Measurements from ENCODE around the gene PHF10. TPM values are rescaled to one million over a fixed set of nuclear protein-coding genes. Genes with fewer than 3 reads are reported as not detected.

PHF10 gene
- total and polyA plus RNA-seq, 2 donors (not counting 3 experiments of a cell fraction or from before 2014, with no cell fraction given), result 19.1 to 62.4 TPM

DNA sequence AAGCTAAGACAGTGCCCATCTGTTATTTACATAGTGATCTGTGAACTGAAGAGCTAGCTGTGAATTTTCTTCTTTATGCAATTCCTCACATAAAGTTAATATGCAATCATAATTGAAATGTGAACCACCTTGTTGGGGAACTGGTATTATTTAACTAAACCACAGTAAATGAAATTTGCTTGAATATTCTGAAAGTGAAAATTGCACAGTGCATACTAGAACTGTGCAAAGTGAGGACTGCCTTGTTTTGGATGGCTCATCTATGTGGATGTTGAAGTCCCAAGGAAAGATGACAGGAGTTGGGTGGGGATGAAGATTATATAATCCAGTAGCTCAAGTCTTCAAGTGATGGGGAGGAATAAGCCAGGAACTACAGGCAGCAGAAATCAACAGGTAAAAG, 5.7 kb upstream of the PHF10 start:
- Histone ChIP-seq H4K20me1 (replicated peaks; ENCODE audit: control insufficient read depth, extremely low read depth, insufficient read depth, low read length) (no peaks in the 10 kb centered on the region), H3K36me3 (ENCODE audit: control insufficient read depth in 2 of 2, extremely low read depth in 1 of 2, insufficient read depth in 2 of 2, low read length in 2 of 2) (no peaks in the 10 kb centered on the region), H3K4me3 (replicated peaks in 1 of 3; ENCODE audit: insufficient read depth in 1 of 3, low read depth in 1 of 3, low read length in 3 of 3) (no peak overlapping the region), H3K4me2 (ENCODE audit: insufficient read depth, low read length) (no peak overlapping the region), H2AFZ (ENCODE audit: low read depth, low read length) (no peak overlapping the region), H3K9me3 (replicated peaks; ENCODE audit: control insufficient read depth, insufficient read depth, low read length) (no peaks in the 10 kb centered on the region), H3K27me3 (ENCODE audit: control insufficient read depth in 2 of 2, insufficient read depth in 2 of 2, low read length in 2 of 2) (no peaks in the 10 kb centered on the region), H3K9me1 (replicated peaks; ENCODE audit: control insufficient read depth, extremely low read depth, insufficient read depth, low read length) (no peaks in the 10 kb centered on the region), H3K4me1 (ENCODE audit: control insufficient read depth, extremely low read depth, insufficient read depth, low read length) (peaks cover 14% of the 10 kb centered on the region), H3K79me2 (ENCODE audit: control insufficient read depth, insufficient read depth, low read length) (no peaks in the 10 kb centered on the region), H3K9ac (replicated peaks; ENCODE audit: extremely low read depth, insufficient read depth, low read length) (no peak overlapping the region), H3K27ac (ENCODE audit: insufficient read depth, low read depth, low read length) (no peak overlapping the region)
- POLR2A ChIA-PET, result interaction anchor here (0.7 kb wide), 1 partner anchor 60 kb away, joined by 3 read pairs; no protein-coding TSS in a partner anchor
- CTCF ChIA-PET, result no interaction called here
- FAIRE-seq (no peak), DNase-seq (ENCODE audit: low read depth, low spot score) (no peak)
- BruUV-seq (replicated peaks), result no TSS peak
- intact Hi-C loops (cut with micrococcal nuclease), result loop anchor here (10.0 kb wide), 2 partner anchors 205 to 775 kb away; no protein-coding TSS in a partner anchor
- dilution Hi-C loops (cut with MboI; ENCODE audit: extremely low pct_ligation_motif_present, low sequenced_read_pairs), result no loop called here
- no peak for TF ChIP-seq EZH2 (IDR thresholded peaks at IDR 0.05; ENCODE audit: borderline replicate concordance, low read depth, low read length, severe bottlenecking)
- no peak for TF ChIP-seq MYC (IDR thresholded peaks at IDR 0.05; ENCODE audit: low read depth, low read length)
- no peak for TF ChIP-seq GATA2 (IDR thresholded peaks at IDR 0.05; ENCODE audit: insufficient read depth, insufficient read length, low read depth, low read length)
- TF ChIP-seq POLR2AphosphoS5 (IDR thresholded peaks at IDR 0.05; ENCODE audit: insufficient read depth, low read depth, low read length), result no peak
- TF ChIP-seq POLR2A (IDR thresholded peaks at IDR 0.05; ENCODE audit: low read depth, low read length), result no peak
- TF ChIP-seq JUN (IDR thresholded peaks at IDR 0.05; ENCODE audit: borderline replicate concordance, insufficient read depth, insufficient read length, low read depth), result no peak
- TF ChIP-seq, protein P1, sequence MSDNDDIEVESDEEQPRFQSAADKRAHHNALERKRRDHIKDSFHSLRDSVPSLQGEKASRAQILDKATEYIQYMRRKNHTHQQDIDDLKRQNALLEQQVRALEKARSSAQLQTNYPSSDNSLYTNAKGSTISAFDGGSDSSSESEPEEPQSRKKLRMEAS (IDR thresholded peaks at IDR 0.05; ENCODE audit: insufficient read depth, insufficient read length), result no peak

DNA sequence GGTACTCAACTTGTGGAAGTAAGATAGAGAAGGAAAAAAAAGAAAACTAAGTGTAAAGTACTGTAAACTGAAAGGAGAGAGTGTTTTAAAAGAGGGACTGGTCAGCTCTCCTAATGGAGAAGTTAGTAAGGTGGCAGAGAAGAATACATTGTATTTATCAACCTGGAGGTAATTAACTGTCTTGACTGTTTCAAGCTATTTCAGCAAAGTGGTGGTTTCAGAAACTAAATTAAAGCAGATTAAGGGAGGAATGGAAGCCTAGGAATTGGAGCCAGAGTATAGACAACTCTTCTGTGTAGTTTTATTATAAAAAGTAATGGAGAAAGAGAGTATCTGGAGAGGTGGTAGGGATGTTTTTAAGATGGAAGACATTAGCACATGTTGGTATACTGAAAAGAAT, 2.7 kb upstream of the PHF10 start:
- Histone ChIP-seq H3K9me3 (replicated peaks; ENCODE audit: control insufficient read depth, insufficient read depth, low read length) (no peaks in the 10 kb centered on the region), H3K27ac (ENCODE audit: insufficient read depth, low read depth, low read length) (no peak overlapping the region), H3K27me3 (ENCODE audit: control insufficient read depth in 2 of 2, insufficient read depth in 2 of 2, low read length in 2 of 2) (no peaks in the 10 kb centered on the region), H3K36me3 (ENCODE audit: control insufficient read depth in 2 of 2, extremely low read depth in 1 of 2, insufficient read depth in 2 of 2, low read length in 2 of 2) (no peaks in the 10 kb centered on the region), H3K4me3 (replicated peaks in 1 of 3; ENCODE audit: insufficient read depth in 1 of 3, low read depth in 1 of 3, low read length in 3 of 3) (no peak overlapping the region), H2AFZ (ENCODE audit: low read depth, low read length) (no peak overlapping the region), H3K4me1 (ENCODE audit: control insufficient read depth, extremely low read depth, insufficient read depth, low read length) (peaks cover 20% of the 10 kb centered on the region), H3K79me2 (ENCODE audit: control insufficient read depth, insufficient read depth, low read length) (peaks cover 6% of the 10 kb centered on the region), H3K9ac (replicated peaks; ENCODE audit: extremely low read depth, insufficient read depth, low read length) (no peak overlapping the region), H3K9me1 (replicated peaks; ENCODE audit: control insufficient read depth, extremely low read depth, insufficient read depth, low read length) (no peaks in the 10 kb centered on the region), H3K4me2 (ENCODE audit: insufficient read depth, low read length) (no peak overlapping the region), H4K20me1 (replicated peaks; ENCODE audit: control insufficient read depth, extremely low read depth, insufficient read depth, low read length) (no peaks in the 10 kb centered on the region)
- DNase-seq (ENCODE audit: low read depth, low spot score), result no peak
- FAIRE-seq, result no peak
- POLR2A ChIA-PET, result no interaction called here
- TF ChIP-seq, protein P1 (IDR thresholded peaks at IDR 0.05; ENCODE audit: insufficient read depth, insufficient read length), result no peak
- no peak for TF ChIP-seq FOS (IDR thresholded peaks at IDR 0.05; ENCODE audit: borderline replicate concordance, insufficient read depth, low read length)
- no peak for TF ChIP-seq JUN (IDR thresholded peaks at IDR 0.05; ENCODE audit: borderline replicate concordance, insufficient read depth, insufficient read length, low read depth)
- TF ChIP-seq, protein P2, sequence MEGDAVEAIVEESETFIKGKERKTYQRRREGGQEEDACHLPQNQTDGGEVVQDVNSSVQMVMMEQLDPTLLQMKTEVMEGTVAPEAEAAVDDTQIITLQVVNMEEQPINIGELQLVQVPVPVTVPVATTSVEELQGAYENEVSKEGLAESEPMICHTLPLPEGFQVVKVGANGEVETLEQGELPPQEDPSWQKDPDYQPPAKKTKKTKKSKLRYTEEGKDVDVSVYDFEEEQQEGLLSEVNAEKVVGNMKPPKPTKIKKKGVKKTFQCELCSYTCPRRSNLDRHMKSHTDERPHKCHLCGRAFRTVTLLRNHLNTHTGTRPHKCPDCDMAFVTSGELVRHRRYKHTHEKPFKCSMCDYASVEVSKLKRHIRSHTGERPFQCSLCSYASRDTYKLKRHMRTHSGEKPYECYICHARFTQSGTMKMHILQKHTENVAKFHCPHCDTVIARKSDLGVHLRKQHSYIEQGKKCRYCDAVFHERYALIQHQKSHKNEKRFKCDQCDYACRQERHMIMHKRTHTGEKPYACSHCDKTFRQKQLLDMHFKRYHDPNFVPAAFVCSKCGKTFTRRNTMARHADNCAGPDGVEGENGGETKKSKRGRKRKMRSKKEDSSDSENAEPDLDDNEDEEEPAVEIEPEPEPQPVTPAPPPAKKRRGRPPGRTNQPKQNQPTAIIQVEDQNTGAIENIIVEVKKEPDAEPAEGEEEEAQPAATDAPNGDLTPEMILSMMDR (IDR thresholded peaks at IDR 0.05; ENCODE audit: extremely low read depth in 1 of 2, insufficient read depth in 1 of 2, low read depth in 1 of 2, low read length in 2 of 2), result no peak
- no peak for TF ChIP-seq POLR2AphosphoS5 (IDR thresholded peaks at IDR 0.05; ENCODE audit: insufficient read depth, low read depth, low read length)
- no peak for TF ChIP-seq MYC (IDR thresholded peaks at IDR 0.05; ENCODE audit: low read depth, low read length)
- TF ChIP-seq GATA2 (IDR thresholded peaks at IDR 0.05; ENCODE audit: insufficient read depth, insufficient read length, low read depth, low read length), result no peak
- TF ChIP-seq POLR2A (IDR thresholded peaks at IDR 0.05; ENCODE audit: low read depth, low read length), result no peak
- no peak for TF ChIP-seq EZH2 (IDR thresholded peaks at IDR 0.05; ENCODE audit: borderline replicate concordance, low read depth, low read length, severe bottlenecking)
- intact Hi-C loops (cut with micrococcal nuclease) (loop anchor here (10.0 kb wide), 2 partner anchors 208 to 772 kb away; no protein-coding TSS in a partner anchor), dilution Hi-C loops (cut with MboI; ENCODE audit: extremely low pct_ligation_motif_present, low sequenced_read_pairs) (no loop called here)
- CTCF ChIA-PET, result no interaction called here
- BruUV-seq (replicated peaks), result no TSS peak
